GM10248 (cell line): ENCODE measurements around the gene ZXDC.

Experiments used
- CTCF ChIA-PET: fragments of 300-600 bp; sonication (Branson Sonifier 250); formaldehyde crosslinking; extraction: SDS; loops from one replicate; lab custom pipeline; 2021; ENCODE audit warnings: antibody characterized with exemption; lab: Yijun Ruan, JAX
- POLR2A ChIA-PET: fragments of 350-650 bp; sonication (Branson Sonifier 250); formaldehyde crosslinking; extraction: SDS; loops from one replicate; lab custom pipeline; 2020; ENCODE audit warnings: antibody characterized with exemption; lab: Yijun Ruan, JAX
- DNase-seq: peaks from one replicate; pipeline ENCODE4 v3.0.0; 2012; ENCODE audit errors: extremely low spot score
- TF ChIP-seq, protein P1 (sequence below): IDR thresholded peaks from 2 replicates; pipeline ENCODE4 v1.5.1; 2012; ENCODE audit warnings: mild to moderate bottlenecking, low read depth; ENCODE audit errors: extremely low read depth, missing control alignments, control extremely low read depth

ZXDC gene

DNA sequence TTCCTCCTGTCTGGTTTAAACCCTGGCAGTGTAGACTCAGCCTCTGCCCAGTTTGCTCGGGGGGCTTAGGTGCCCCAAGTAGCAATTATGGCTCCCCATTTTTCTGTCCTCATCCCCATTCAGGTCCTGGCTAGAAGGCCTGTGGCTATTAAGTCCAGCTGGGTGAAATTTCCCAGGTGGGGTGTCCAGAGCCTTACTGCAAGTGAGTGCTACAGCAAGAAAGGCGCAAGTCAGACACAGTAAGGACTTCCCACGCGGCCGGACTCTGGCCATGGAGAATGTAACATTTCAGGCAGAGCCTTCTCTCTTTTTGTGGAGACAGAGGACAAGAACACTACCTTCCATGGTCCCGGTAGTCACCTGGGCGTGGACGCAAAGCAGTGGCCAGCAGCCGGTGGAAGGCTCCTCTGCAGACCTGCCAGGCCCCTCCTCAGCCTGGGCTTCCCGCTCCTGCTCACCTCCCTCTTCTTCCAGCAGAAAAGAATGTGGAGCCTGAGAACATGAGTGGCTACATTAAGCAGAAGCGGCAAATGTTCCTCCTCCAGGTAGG is 57.6 kb downstream of the ZXDC start:
- DNase-seq = no peak
- CTCF ChIA-PET = interaction anchor here (1.5 kb wide), 1 partner anchor 8 kb away, joined by 3 read pairs; no protein-coding TSS in a partner anchor
- POLR2A ChIA-PET = no interaction called here
- TF ChIP-seq, protein P1, sequence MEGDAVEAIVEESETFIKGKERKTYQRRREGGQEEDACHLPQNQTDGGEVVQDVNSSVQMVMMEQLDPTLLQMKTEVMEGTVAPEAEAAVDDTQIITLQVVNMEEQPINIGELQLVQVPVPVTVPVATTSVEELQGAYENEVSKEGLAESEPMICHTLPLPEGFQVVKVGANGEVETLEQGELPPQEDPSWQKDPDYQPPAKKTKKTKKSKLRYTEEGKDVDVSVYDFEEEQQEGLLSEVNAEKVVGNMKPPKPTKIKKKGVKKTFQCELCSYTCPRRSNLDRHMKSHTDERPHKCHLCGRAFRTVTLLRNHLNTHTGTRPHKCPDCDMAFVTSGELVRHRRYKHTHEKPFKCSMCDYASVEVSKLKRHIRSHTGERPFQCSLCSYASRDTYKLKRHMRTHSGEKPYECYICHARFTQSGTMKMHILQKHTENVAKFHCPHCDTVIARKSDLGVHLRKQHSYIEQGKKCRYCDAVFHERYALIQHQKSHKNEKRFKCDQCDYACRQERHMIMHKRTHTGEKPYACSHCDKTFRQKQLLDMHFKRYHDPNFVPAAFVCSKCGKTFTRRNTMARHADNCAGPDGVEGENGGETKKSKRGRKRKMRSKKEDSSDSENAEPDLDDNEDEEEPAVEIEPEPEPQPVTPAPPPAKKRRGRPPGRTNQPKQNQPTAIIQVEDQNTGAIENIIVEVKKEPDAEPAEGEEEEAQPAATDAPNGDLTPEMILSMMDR = no peak

DNA sequence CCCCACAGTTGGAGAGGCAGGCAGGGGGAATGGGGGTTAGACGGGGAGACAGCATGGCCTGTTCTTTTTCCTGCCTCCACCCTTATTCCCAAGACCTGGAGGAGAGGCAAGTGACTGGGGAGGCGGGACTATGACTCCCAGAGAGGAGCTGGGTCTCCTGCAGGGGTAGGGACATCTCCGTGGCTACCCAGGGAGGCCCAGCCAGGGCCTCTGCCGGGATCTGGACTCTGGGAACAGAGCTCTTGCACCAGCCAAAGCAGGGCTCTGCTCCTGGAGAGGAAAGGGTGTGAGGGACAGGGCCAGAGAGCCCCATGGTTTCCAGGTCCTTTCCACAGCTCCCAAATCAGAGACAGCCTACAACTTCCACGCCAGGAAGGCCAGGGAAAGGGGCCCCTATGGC is 58.2 kb downstream of the ZXDC start:
- DNase-seq = no peak
- ChIA-PET CTCF (interaction anchor here (1.4 to 1.5 kb wide), 2 partner anchors 9 to 13 kb away, joined by 3 read pairs; no protein-coding TSS in a partner anchor), POLR2A (no interaction called here)
- TF ChIP-seq, protein P1 = no peak

DNA sequence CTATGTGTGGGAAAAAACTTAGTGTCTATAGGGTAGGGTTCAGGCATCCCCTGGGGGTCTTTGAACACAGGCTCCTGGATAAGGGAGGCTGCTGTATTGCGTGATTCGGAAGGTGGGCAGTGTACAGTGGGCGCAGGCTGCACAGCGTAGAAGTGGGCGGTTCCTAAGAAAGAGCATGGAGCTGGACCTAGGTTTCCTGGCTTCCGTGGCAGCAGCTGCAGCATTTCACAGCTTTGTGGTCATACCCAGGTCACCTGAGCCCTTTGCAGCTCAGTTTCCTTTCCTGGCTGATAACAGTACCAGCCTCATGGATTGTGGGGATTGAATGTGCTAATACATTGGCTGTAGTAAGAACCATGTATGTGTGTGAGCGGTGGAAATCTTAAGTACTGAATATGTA is 58.7 kb downstream of the ZXDC start:
- TF ChIP-seq, protein P1 = no peak
- POLR2A ChIA-PET = no interaction called here
- no peak for DNase-seq
- CTCF ChIA-PET = interaction anchor here (1.4 to 1.5 kb wide), 2 partner anchors 9 to 14 kb away, joined by 3 read pairs; no protein-coding TSS in a partner anchor

DNA sequence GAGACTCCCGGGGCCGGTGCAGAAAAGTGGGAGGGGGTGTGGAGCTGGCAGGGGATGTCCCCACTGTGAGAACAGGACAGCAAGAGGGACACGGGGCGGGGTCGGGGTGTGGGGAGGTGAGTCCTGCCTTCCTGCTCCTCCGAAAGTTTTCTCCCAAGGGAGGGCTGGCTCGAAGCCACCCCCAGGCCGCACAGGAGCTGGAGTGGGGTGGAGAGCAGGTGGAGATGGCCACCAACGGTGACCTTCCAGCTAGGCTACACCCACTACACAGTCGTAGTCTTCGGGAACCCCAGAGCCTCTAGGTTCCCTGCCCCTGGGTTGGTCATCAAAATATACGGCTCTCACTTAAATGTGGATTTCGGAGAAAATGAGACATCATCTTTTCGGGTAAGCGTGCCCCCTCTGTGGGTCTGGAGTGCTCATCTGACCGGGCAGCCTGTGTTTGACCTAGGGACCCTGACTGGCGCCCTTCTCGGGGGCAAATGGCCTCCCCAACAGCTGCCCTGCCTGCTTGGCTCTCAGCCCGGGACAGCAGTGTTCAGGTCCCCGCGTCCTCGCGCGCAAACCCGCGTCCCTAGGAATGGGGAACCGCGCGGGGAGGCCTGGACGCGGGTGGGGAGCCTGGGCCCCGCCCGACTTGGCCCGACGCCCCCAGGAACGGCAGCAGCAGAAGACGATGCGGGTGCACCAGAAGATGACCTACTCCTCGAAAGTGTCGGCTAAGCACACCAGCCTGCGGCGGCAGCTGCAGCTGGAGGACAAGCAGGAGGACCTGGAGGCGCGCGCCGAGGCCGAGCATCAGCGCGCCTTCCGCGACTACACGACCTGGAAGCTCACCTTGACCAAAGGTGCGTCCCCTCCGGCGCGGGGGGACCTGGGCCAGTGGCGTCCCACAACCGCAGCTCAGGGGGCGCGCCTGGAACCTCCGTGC is 59.8 kb downstream of the ZXDC start:
- ChIA-PET POLR2A (no interaction called here), CTCF (interaction anchor here (1.4 kb wide), 1 partner anchor 15 kb away, joined by 3 read pairs; no protein-coding TSS in a partner anchor)
- TF ChIP-seq, protein P1 = no peak
- no peak for DNase-seq

DNA sequence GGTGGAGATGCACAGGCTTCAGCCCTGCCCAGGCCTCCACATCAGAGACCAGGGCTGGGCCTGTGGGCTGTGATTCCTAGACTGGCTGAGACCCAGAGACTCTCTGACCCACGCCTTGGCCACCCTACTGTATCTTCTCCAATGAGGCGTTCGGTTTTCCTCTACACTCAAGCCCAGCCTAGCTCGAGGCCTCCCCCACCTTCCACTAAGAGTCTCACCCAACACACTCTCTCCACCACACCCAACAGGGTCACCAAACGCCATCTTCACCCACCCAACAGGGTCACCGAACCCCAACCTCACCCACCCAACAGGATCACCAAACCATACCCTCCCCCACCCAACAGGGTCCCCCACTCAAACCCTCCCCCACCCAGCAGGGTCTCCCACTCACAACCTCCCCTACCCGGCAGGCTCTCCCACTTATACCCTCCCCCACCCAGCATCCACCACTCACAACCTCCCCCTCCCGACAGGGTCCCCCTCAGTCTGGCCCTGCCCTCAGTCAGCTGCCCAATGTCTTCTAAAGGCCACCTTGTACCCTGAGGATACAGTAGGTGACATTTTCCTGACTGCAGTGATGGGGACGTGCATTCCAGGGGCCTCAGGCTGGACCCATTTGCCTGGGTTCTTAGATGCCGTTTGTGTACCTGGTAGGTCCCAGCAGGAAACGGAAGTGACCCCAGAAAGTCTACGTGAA is 60.6 kb downstream of the ZXDC start:
- ChIA-PET POLR2A (no interaction called here), CTCF (no interaction called here)
- DNase-seq = no peak
- TF ChIP-seq, protein P1 = no peak

DNA sequence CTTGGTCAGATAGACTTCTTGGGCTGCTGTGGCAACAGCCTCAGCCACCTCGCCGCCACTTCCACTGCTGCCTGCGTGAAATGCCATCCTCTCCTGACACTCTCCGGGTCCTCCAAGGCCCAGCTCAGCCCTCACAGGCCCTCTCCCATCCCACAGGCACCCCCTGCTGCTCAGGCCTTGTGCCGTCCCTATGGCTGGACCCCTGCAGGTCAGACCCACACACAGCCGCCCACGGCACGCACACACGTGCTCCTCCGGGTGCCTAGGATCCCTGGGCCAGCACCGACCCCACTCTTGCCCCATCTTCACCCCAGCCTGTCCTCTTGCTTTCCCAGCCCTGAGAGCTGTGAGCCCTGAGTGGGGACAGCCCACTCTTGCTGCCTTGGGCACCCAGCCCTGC is 61.3 kb downstream of the ZXDC start:
- ChIA-PET CTCF (no interaction called here), POLR2A (no interaction called here)
- DNase-seq = no peak
- TF ChIP-seq, protein P1 = no peak
